ENCODE data around the gene MDFI. TPM values are rescaled to one million over a fixed set of nuclear protein-coding genes. Genes with fewer than 3 reads are reported as not detected.

Gene MDFI
- polyA plus RNA-seq, 1 donor from 2014 or later, result 42.5 TPM

DNA sequence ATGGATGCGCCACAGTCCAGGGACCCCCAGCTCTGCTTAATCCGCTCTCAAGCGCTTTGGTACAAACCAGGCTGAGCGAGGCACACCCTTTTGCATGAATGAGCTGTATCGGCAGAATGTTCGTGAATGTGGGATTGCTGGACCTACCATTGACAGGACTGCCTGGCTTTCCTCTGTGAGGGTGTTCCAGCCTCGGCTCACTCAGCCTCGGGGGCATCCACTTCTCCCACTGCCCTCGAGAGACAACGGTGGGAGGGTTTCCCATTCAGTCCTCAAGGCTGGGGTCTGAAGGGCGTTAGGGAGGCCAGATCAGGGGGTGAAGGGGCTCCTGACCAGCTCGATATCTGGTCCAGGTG lies 17.4 kb downstream of the MDFI start:
- H3K4me2 ChIP-seq (ENCODE audit: low read length), result no peak overlapping the region
- no peaks in the 10 kb centered on the region for H3K9me2 ChIP-seq (ENCODE audit: insufficient read depth, low read length)
- no peak overlapping the region for H2AFZ ChIP-seq (ENCODE audit: low read depth, low read length)
- H3K36me3 ChIP-seq (ENCODE audit: insufficient read depth, low read length), result no peaks in the 10 kb centered on the region
- no peaks in the 10 kb centered on the region for H3K27me3 ChIP-seq (ENCODE audit: insufficient read depth, low read depth, low read length)
- H3K27ac ChIP-seq (ENCODE audit: low read length), result no peak overlapping the region
- no peaks in the 10 kb centered on the region for H3K9me3 ChIP-seq (ENCODE audit: low read length)
- H3F3A ChIP-seq (ENCODE audit: insufficient read depth, low read length, poor library complexity, severe bottlenecking), result no peaks in the 10 kb centered on the region
- H4K20me1 ChIP-seq (ENCODE audit: insufficient read depth), result no peaks in the 10 kb centered on the region
- H3K79me2 ChIP-seq (replicated peaks; ENCODE audit: insufficient read depth, low read length), result no peaks in the 10 kb centered on the region
- TF ChIP-seq MXI1 (conservative IDR thresholded peaks at IDR 0.05; ENCODE audit: poor library complexity, severe bottlenecking) (no peak), EZH2 (IDR thresholded peaks at IDR 0.05; ENCODE audit: borderline replicate concordance, insufficient read depth, low read length, poor library complexity, severe bottlenecking) (no peak), POLR2AphosphoS5 (IDR thresholded peaks at IDR 0.05) (no peak), SMC3 (conservative IDR thresholded peaks at IDR 0.05; ENCODE audit: poor library complexity) (no peak), RAD21 (conservative IDR thresholded peaks at IDR 0.05) (no peak)
- TF ChIP-seq, protein P1, sequence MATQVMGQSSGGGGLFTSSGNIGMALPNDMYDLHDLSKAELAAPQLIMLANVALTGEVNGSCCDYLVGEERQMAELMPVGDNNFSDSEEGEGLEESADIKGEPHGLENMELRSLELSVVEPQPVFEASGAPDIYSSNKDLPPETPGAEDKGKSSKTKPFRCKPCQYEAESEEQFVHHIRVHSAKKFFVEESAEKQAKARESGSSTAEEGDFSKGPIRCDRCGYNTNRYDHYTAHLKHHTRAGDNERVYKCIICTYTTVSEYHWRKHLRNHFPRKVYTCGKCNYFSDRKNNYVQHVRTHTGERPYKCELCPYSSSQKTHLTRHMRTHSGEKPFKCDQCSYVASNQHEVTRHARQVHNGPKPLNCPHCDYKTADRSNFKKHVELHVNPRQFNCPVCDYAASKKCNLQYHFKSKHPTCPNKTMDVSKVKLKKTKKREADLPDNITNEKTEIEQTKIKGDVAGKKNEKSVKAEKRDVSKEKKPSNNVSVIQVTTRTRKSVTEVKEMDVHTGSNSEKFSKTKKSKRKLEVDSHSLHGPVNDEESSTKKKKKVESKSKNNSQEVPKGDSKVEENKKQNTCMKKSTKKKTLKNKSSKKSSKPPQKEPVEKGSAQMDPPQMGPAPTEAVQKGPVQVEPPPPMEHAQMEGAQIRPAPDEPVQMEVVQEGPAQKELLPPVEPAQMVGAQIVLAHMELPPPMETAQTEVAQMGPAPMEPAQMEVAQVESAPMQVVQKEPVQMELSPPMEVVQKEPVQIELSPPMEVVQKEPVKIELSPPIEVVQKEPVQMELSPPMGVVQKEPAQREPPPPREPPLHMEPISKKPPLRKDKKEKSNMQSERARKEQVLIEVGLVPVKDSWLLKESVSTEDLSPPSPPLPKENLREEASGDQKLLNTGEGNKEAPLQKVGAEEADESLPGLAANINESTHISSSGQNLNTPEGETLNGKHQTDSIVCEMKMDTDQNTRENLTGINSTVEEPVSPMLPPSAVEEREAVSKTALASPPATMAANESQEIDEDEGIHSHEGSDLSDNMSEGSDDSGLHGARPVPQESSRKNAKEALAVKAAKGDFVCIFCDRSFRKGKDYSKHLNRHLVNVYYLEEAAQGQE (IDR thresholded peaks at IDR 0.05; ENCODE audit: borderline replicate concordance), result no peak
- TF ChIP-seq, protein P2, sequence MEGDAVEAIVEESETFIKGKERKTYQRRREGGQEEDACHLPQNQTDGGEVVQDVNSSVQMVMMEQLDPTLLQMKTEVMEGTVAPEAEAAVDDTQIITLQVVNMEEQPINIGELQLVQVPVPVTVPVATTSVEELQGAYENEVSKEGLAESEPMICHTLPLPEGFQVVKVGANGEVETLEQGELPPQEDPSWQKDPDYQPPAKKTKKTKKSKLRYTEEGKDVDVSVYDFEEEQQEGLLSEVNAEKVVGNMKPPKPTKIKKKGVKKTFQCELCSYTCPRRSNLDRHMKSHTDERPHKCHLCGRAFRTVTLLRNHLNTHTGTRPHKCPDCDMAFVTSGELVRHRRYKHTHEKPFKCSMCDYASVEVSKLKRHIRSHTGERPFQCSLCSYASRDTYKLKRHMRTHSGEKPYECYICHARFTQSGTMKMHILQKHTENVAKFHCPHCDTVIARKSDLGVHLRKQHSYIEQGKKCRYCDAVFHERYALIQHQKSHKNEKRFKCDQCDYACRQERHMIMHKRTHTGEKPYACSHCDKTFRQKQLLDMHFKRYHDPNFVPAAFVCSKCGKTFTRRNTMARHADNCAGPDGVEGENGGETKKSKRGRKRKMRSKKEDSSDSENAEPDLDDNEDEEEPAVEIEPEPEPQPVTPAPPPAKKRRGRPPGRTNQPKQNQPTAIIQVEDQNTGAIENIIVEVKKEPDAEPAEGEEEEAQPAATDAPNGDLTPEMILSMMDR (IDR thresholded peaks at IDR 0.05; ENCODE audit: poor library complexity, severe bottlenecking), result no peak
- no peak overlapping the region for H3K4me3 ChIP-seq (ENCODE audit: low read length)
- H3K9ac ChIP-seq (ENCODE audit: low read length), result no peak overlapping the region

- H4K20me1 ChIP-seq (ENCODE audit: insufficient read depth), result no peaks in the 10 kb centered on the region
- no peak overlapping the region for H3K27ac ChIP-seq (ENCODE audit: low read length)
- no peaks in the 10 kb centered on the region for H3K9me3 ChIP-seq (ENCODE audit: low read length)
- no peaks in the 10 kb centered on the region for H3K27me3 ChIP-seq (ENCODE audit: insufficient read depth, low read depth, low read length)
- no peak overlapping the region for H3K4me3 ChIP-seq (ENCODE audit: low read length)
- no peaks in the 10 kb centered on the region for H3K9me2 ChIP-seq (ENCODE audit: insufficient read depth, low read length)
- TF ChIP-seq TAF1 (IDR thresholded peaks at IDR 0.05; ENCODE audit: low read depth), result no peak
- TF ChIP-seq POLR2AphosphoS5 (IDR thresholded peaks at IDR 0.05), result no peak
- TF ChIP-seq EZH2 (IDR thresholded peaks at IDR 0.05; ENCODE audit: borderline replicate concordance, insufficient read depth, low read length, poor library complexity, severe bottlenecking), result no peak
- no peak for TF ChIP-seq RAD21 (conservative IDR thresholded peaks at IDR 0.05)
- TF ChIP-seq, protein P2 (IDR thresholded peaks at IDR 0.05; ENCODE audit: poor library complexity, severe bottlenecking), result no peak
- TF ChIP-seq EP300 (conservative IDR thresholded peaks at IDR 0.05; ENCODE audit: poor library complexity, severe bottlenecking), result no peak
- no peak for TF ChIP-seq SMC3 (conservative IDR thresholded peaks at IDR 0.05; ENCODE audit: poor library complexity)
- TF ChIP-seq, protein P1 (IDR thresholded peaks at IDR 0.05; ENCODE audit: borderline replicate concordance), result no peak
- TF ChIP-seq MXI1 (conservative IDR thresholded peaks at IDR 0.05; ENCODE audit: poor library complexity, severe bottlenecking), result no peak
- H2AFZ ChIP-seq (ENCODE audit: low read depth, low read length), result no peak overlapping the region
- no peaks in the 10 kb centered on the region for H3K79me2 ChIP-seq (replicated peaks; ENCODE audit: insufficient read depth, low read length)
- no peaks in the 10 kb centered on the region for H3F3A ChIP-seq (ENCODE audit: insufficient read depth, low read length, poor library complexity, severe bottlenecking)
- H3K36me3 ChIP-seq (ENCODE audit: insufficient read depth, low read length), result no peaks in the 10 kb centered on the region
- H3K4me2 ChIP-seq (ENCODE audit: low read length), result no peak overlapping the region
- H3K9ac ChIP-seq (ENCODE audit: low read length), result no peak overlapping the region
Measured at GRCh38 chr6:41656002-41656691, 17.9 kb downstream of the MDFI start.

Measured in neural cell (in vitro differentiated cells).